ENCODE data around the gene ASB18.
A peak's percentile ranks its signal among the peaks of the same experiment; 100 is the strongest.

Gene ASB18

DNA sequence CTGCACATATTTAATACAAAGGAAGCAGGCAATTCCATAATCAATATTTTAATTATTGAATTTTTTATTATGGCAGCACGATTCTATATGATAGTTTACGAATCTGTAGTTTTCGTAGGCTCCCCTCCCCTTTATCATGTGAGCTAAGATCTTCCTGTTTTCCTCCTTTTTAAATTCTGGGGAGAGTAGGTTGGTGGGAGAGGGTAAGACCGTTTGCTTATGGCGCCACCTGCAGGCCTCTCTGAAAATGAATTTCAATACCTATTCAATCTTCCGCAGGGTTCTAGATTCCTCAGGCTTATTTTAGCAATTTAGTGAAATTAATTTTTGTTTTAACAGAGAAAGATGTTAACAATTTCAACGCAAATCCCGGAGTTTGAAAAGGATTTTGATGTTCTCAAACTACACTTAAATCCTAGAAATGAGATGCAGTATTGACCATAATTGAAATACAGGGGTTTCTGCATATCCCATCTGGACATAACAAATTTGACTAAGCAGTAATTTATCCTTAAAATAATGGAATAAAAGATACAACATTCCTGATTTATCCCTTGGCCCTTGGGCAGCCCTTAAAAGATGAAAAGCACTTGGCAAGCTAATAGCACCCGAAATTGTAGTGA, 83.3 kb downstream of the ASB18 start:
- ChIA-PET CTCF (interaction anchor here (0.6 to 4.8 kb wide), 12 partner anchors 8 to 1514 kb away, joined by 3 to 47 read pairs (median 3); no protein-coding TSS in a partner anchor), POLR2A (ENCODE audit: low non-redundant PET) (no interaction called here)
- H3K27ac ChIP-seq: no peak overlapping the region
- peak; percentile 79 for TF ChIP-seq CTCF (conservative IDR thresholded peaks at IDR 0.05; ENCODE audit: low read depth)
- DNase-seq (ENCODE audit: low spot score): peak; percentile 75

- ChIA-PET POLR2A (ENCODE audit: low non-redundant PET) (no interaction called here), CTCF (interaction anchor here (0.6 to 4.8 kb wide), 13 partner anchors 9 to 953 kb away, joined by 3 to 47 read pairs (median 4); no protein-coding TSS in a partner anchor)
- DNase-seq (ENCODE audit: low spot score): peak; percentile 81
- TF ChIP-seq CTCF (conservative IDR thresholded peaks at IDR 0.05; ENCODE audit: low read depth): no peak
- peak overlapping the region; percentile 68; the same call in 1 of the 2 replicates for H3K27ac ChIP-seq
These were observed 84.0 kb downstream of the ASB18 start for GRCh38 chr2:236180076-236180816.

DNA sequence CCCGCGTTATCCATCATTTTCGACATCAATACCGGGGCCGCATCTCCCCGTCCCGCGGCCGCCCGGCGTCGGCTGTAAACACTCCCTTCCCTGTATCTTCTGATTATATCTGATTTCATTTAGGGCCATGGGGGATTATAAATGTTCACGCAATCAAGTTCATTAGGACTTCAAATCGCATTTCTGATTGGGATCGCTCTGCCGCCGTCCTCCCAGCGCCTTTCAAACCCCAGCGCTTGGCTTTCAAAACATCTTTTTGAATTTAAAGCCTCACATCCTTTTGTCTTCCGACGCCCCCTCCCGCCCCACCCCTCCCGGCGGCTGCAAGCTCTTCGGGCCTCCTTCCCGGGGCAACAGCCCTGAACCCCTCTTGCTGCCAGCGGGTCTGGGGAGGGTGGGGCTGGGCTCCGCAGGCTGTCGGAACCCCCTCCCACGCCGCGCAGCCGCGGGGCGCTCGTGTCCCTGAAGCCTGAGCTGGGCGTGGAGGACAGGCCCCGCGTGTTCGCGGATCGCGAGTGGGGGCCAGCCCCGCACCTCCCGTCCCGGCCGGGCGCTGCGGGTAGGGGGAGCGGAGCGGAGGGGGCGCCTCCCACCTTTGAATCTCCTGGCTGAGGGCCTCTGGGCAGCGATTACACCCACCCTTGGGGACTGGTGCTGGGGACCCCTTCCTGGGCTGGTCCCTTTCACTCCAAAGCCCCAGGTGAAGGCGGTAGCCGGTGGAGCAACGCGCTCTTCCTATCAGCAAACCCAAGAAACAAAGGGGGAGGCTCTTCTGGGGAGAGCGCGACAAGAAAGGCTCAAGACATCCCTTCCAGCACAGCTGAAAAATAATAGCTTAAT, 84.8 kb downstream of the ASB18 start:
- no peak for DNase-seq (ENCODE audit: low spot score)
- TF ChIP-seq CTCF (conservative IDR thresholded peaks at IDR 0.05; ENCODE audit: low read depth): no peak
- peak overlapping the region; percentile 68 for H3K27ac ChIP-seq
- ChIA-PET CTCF (interaction anchor here (0.6 to 4.8 kb wide), 8 partner anchors 8 to 400 kb away, joined by 3 to 47 read pairs (median 4); no protein-coding TSS in a partner anchor), POLR2A (ENCODE audit: low non-redundant PET) (no interaction called here)

GRCh38 chr2:236178890-236179235, 85.3 kb downstream of the ASB18 start:
- H3K27ac ChIP-seq: peak overlapping the region; percentile 68
- ChIA-PET CTCF (interaction anchor here (0.6 to 4.8 kb wide), 6 partner anchors 58 to 561 kb away, joined by 3 to 47 read pairs (median 3); no protein-coding TSS in a partner anchor), POLR2A (ENCODE audit: low non-redundant PET) (no interaction called here)
- TF ChIP-seq CTCF (conservative IDR thresholded peaks at IDR 0.05; ENCODE audit: low read depth): no peak
- no peak for DNase-seq (ENCODE audit: low spot score)

DNA sequence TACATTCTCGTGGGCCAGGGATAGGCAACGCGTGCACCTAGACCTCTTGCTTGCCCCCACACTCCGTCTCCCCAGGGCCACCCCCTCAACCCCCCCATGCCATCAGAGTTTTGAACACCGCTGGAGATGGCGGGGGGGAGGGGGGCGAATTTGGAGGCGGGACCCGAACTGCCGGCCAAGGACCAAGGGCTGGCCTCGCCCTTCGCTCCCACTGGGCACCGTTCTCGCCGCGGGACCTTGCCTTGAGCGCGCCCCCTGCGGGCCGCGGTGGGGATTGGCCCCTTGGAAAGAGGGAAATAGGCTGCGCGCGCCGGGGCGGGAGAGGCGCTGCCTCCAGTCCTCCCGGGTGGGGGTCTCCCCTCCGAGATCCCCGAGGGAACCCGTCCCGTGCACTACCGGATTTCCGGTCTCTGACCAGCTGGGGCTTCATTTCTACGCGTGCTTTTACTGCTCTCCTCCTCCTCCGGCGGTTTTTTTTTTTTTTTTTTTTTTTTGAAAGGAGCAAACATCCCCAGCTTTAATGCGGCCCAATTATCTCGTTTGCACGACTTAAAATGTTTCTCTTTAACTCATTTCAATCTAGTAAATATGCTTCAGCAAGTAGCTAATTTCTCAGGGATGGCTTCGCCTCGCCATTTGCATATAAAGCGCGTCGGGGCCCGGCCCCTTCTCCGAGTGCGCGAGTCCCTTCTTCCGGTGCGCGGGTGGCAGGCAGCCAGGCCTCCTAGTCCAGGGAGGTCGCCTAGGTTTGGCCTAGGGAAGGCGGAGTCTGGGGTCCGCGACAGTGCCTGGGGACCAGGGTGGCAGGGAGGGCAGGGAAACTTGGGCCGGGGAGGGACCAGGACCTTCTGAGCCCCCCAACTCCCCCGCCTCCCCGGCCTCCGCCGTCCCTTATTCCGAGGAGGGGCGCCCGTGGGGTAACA, 86.0 kb downstream of the ASB18 start:
- DNase-seq (ENCODE audit: low spot score): peak; percentile 66
- ChIA-PET POLR2A (ENCODE audit: low non-redundant PET) (no interaction called here), CTCF (interaction anchor here (0.6 to 1.3 kb wide), 12 partner anchors 10 to 1679 kb away, joined by 3 to 7 read pairs (median 3); no protein-coding TSS in a partner anchor)
- peak overlapping the region; percentile 68 for H3K27ac ChIP-seq
- peak; percentile 83 for TF ChIP-seq CTCF (conservative IDR thresholded peaks at IDR 0.05; ENCODE audit: low read depth)

All from RWPE1 (cell line).